OCI-LY3 (cell line): ENCODE data around the gene PKP1.

Experiments used
- EZH2phosphoT487 ChIP-seq: fragments of 200-600 bp; shearing (Covaris generic); IDR thresholded peaks from 2 replicates; pipeline ENCODE4 v1.6.1; 2018; ENCODE audit warnings: antibody characterized with exemption, mixed run types, low read depth
- TF ChIP-seq, protein P1 (sequence below): fragments of 200-600, 300-600 bp; sonication (generic); IDR thresholded peaks from 2 replicates; pipeline ENCODE4 v1.5.1; 2014; ENCODE audit warnings: antibody characterized with exemption, low read length, low read depth

DNA sequence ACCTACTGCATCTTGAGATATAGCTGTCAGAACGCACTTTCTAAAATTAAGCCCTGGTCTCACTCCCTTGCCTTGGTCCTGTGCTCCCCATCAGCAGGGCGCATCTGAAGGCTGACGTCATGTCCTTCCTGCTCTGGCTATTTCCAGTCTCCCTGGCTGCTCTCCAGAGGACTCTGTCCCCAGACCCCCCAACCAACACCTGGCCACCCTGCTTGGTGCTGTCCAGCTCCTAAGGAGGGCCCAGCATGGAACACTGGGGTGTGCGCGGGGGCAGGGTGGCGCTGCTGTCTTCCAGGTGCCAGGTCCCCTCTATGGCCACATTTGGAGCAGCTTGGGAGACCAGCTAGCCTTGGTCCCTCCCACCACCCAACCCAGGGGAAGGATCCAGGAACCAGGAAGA lies 85.9 kb downstream of the PKP1 start:
- TF ChIP-seq, protein P1, sequence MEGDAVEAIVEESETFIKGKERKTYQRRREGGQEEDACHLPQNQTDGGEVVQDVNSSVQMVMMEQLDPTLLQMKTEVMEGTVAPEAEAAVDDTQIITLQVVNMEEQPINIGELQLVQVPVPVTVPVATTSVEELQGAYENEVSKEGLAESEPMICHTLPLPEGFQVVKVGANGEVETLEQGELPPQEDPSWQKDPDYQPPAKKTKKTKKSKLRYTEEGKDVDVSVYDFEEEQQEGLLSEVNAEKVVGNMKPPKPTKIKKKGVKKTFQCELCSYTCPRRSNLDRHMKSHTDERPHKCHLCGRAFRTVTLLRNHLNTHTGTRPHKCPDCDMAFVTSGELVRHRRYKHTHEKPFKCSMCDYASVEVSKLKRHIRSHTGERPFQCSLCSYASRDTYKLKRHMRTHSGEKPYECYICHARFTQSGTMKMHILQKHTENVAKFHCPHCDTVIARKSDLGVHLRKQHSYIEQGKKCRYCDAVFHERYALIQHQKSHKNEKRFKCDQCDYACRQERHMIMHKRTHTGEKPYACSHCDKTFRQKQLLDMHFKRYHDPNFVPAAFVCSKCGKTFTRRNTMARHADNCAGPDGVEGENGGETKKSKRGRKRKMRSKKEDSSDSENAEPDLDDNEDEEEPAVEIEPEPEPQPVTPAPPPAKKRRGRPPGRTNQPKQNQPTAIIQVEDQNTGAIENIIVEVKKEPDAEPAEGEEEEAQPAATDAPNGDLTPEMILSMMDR: no peak
- no peak for TF ChIP-seq EZH2phosphoT487
